ENCODE measurements around the gene PPM1M. TPM values are rescaled to one million over a fixed set of nuclear protein-coding genes. Genes with fewer than 3 reads are reported as not detected.

The PPM1M gene
- total RNA-seq, 1 experiment from 2014 or later = 8.5 TPM

- H3K4me2 ChIP-seq (ENCODE audit: low read length) = no peak overlapping the region
- ChIA-PET CTCF (interaction anchor here (0.6 to 2.2 kb wide), 2 partner anchors 16 to 67 kb away, joined by 3 to 28 read pairs; partner anchors contain the start of gene POC1A), POLR2A (ENCODE audit: unreplicated experiment) (interaction anchor here (0.6 kb wide), 1 partner anchor 67 kb away, joined by 3 read pairs; no protein-coding TSS in a partner anchor)
- ATAC-seq = no peak
- no TSS peak for BruUV-seq (replicated peaks)
- H3K27ac ChIP-seq (ENCODE audit: low read length) = no peak overlapping the region
- H3K79me2 ChIP-seq (ENCODE audit: low read length) = no peaks in the 10 kb centered on the region
- H3K9me2 ChIP-seq (replicated peaks; ENCODE audit: low read length) = no peaks in the 10 kb centered on the region
- no peaks in the 10 kb centered on the region for H3K9me3 ChIP-seq (ENCODE audit: low read length)
- no peak overlapping the region for H2AFZ ChIP-seq (ENCODE audit: low read length)
- peaks cover 37% of the 10 kb centered on the region for H3K4me1 ChIP-seq (ENCODE audit: insufficient read depth, low read length)
- intact Hi-C loops (cut with micrococcal nuclease) = loop anchor here (5.0 kb wide), 1 partner anchor 116 kb away; no protein-coding TSS in a partner anchor
- peaks cover 6% of the 10 kb centered on the region for H3F3A ChIP-seq (ENCODE audit: low read length, unreplicated experiment)
- H3K4me3 ChIP-seq (ENCODE audit: low read length) = no peak overlapping the region
- no peaks in the 10 kb centered on the region for H3K27me3 ChIP-seq (ENCODE audit: low read length)
- no peak overlapping the region for H3K9ac ChIP-seq (ENCODE audit: low read length)
- no peaks in the 10 kb centered on the region for H3K36me3 ChIP-seq (ENCODE audit: low read depth, low read length)
- TF ChIP-seq EZH2 (IDR thresholded peaks at IDR 0.05; ENCODE audit: low read length, unreplicated experiment) (no peak), CTCF (conservative IDR thresholded peaks at IDR 0.05; ENCODE audit: low read depth, low read length) (no peak)
- DNase-seq = no peak
- no peaks in the 10 kb centered on the region for H4K20me1 ChIP-seq (ENCODE audit: low read length)
Observed at GRCh38 chr3:52221563-52222318, 23.8 kb upstream of the PPM1M start.

GRCh38 chr3:52222319-52223221, 23.0 kb upstream of the PPM1M start:
- no peak overlapping the region for H3K9ac ChIP-seq (ENCODE audit: low read length)
- no peak overlapping the region for H3K4me3 ChIP-seq (ENCODE audit: low read length)
- intact Hi-C loops (cut with micrococcal nuclease) = loop anchor here (5.0 kb wide), 1 partner anchor 115 kb away; no protein-coding TSS in a partner anchor
- H3K27me3 ChIP-seq (ENCODE audit: low read length) = no peaks in the 10 kb centered on the region
- H3K9me3 ChIP-seq (ENCODE audit: low read length) = no peaks in the 10 kb centered on the region
- no peaks in the 10 kb centered on the region for H3K9me2 ChIP-seq (replicated peaks; ENCODE audit: low read length)
- BruUV-seq (replicated peaks) = no TSS peak
- peaks cover 31% of the 10 kb centered on the region for H3K4me1 ChIP-seq (ENCODE audit: insufficient read depth, low read length)
- no peak for TF ChIP-seq CTCF (conservative IDR thresholded peaks at IDR 0.05; ENCODE audit: low read depth, low read length)
- TF ChIP-seq EZH2phosphoT487 (IDR thresholded peaks at IDR 0.05; ENCODE audit: borderline replicate concordance, low read length) = no peak
- no peak for TF ChIP-seq EZH2 (IDR thresholded peaks at IDR 0.05; ENCODE audit: low read length, unreplicated experiment)
- no peaks in the 10 kb centered on the region for H4K20me1 ChIP-seq (ENCODE audit: low read length)
- peaks cover 6% of the 10 kb centered on the region for H3F3A ChIP-seq (ENCODE audit: low read length, unreplicated experiment)
- H3K4me2 ChIP-seq (ENCODE audit: low read length) = no peak overlapping the region
- H3K27ac ChIP-seq (ENCODE audit: low read length) = no peak overlapping the region
- POLR2A ChIA-PET (ENCODE audit: unreplicated experiment) = interaction anchor here (0.6 kb wide), 1 partner anchor 34 kb away, joined by 3 read pairs; no protein-coding TSS in a partner anchor
- CTCF ChIA-PET = no interaction called here
- DNase-seq = no peak
- no peaks in the 10 kb centered on the region for H3K79me2 ChIP-seq (ENCODE audit: low read length)
- H3K36me3 ChIP-seq (ENCODE audit: low read depth, low read length) = no peaks in the 10 kb centered on the region
- no peak overlapping the region for H2AFZ ChIP-seq (ENCODE audit: low read length)
- ATAC-seq = no peak
